HG02763 (cell line): Measurements from ENCODE around the gene NPC1.

Experiments used
- ATAC-seq: cut with Tn5 transposase; IDR thresholded peaks from one replicate; pipeline ENCODE4 v1.9.1; 2021; ENCODE audit warnings: mild to moderate bottlenecking, moderate library complexity; ENCODE audit not compliant: unreplicated experiment

Gene NPC1

GRCh38 chr18:23550898-23551297 lies 35.4 kb downstream of the NPC1 start:
- ATAC-seq: no peak

- no peak for ATAC-seq
Observed at GRCh38 chr18:23548719-23549118, 37.6 kb downstream of the NPC1 start.

GRCh38 chr18:23548275-23548674 lies 38.0 kb downstream of the NPC1 start:
- ATAC-seq: no peak

- no peak for ATAC-seq
Observed at GRCh38 chr18:23547846-23548245, 38.5 kb downstream of the NPC1 start.

- ATAC-seq: no peak
Observed at GRCh38 chr18:23547306-23547705, 39.0 kb downstream of the NPC1 start.

GRCh38 chr18:23545247-23545789 lies 41.0 kb downstream of the NPC1 start:
- no peak for ATAC-seq

- ATAC-seq: no peak
Observed at GRCh38 chr18:23542461-23542860, 43.8 kb downstream of the NPC1 start.

GRCh38 chr18:23541349-23542093 lies 44.8 kb downstream of the NPC1 start:
- no peak for ATAC-seq

- ATAC-seq: peak; percentile 50
Observed at GRCh38 chr18:23540867-23541266, 45.4 kb downstream of the NPC1 start.

- ATAC-seq: no peak
Observed at GRCh38 chr18:23539911-23540525, 46.3 kb downstream of the NPC1 start.

- ATAC-seq: no peak
Observed at GRCh38 chr18:23539296-23539695, 47.0 kb downstream of the NPC1 start.

- no peak for ATAC-seq
Observed at GRCh38 chr18:23538870-23539269, 47.4 kb downstream of the NPC1 start.

GRCh38 chr18:23538001-23538400 lies 48.3 kb downstream of the NPC1 start:
- no peak for ATAC-seq

- ATAC-seq: no peak
Observed at GRCh38 chr18:23537274-23537673, 49.0 kb downstream of the NPC1 start.

GRCh38 chr18:23536204-23536603 lies 50.1 kb downstream of the NPC1 start:
- ATAC-seq: no peak

GRCh38 chr18:23534276-23534675 lies 52.0 kb downstream of the NPC1 start:
- ATAC-seq: no peak

- ATAC-seq: no peak
Observed at GRCh38 chr18:23532848-23533247, 53.5 kb downstream of the NPC1 start.

- ATAC-seq: no peak
Observed at GRCh38 chr18:23531912-23532311, 54.4 kb downstream of the NPC1 start.

GRCh38 chr18:23530195-23530594 lies 56.1 kb downstream of the NPC1 start:
- no peak for ATAC-seq

- ATAC-seq: no peak
Observed at GRCh38 chr18:23529604-23530003, 56.7 kb downstream of the NPC1 start.

- ATAC-seq: no peak
Observed at GRCh38 chr18:23528580-23529472, 57.5 kb downstream of the NPC1 start.
